GM12878 (cell line): ENCODE results near the gene FAM193A. TPM values are rescaled to one million over a fixed set of nuclear protein-coding genes. Genes with fewer than 3 reads are reported as not detected.

Source experiments
- ATAC-seq: fragments of 200-7000 bp; cut with Tn5 transposase; 3 replicates; pipeline ENCODE4 v1.9.1; 2020; ENCODE audit warnings: mild to moderate bottlenecking, moderate library complexity
- BruUV-seq: library from RNA; stranded (reverse); fragments of 400-500 nt; replicated peaks from 2 replicates; lab custom pipeline; 2021; lab: Mats Ljungman, UMichigan
- CTCF ChIA-PET: fragments of 300-600 bp; sonication (Branson Sonifier 250); formaldehyde crosslinking; extraction: SDS; loops from one replicate; lab custom pipeline; 2021; ENCODE audit warnings: inconsistent platforms; lab: Yijun Ruan, JAX
- POLR2A ChIA-PET: fragments of 350-600 bp; formaldehyde crosslinking; extraction: SDS; loops from one replicate; lab custom pipeline; 2021; ENCODE audit warnings: inconsistent platforms; lab: Charles Lee
- RAD21 ChIA-PET: fragments of 300-600 bp; sonication (Branson Sonifier 250); formaldehyde crosslinking; loops from one replicate; lab custom pipeline; 2023; ENCODE audit warnings: antibody characterized with exemption; ENCODE audit not compliant: unreplicated experiment; lab: Charles Lee
- SMC1A ChIA-PET: fragments of 300-600 bp; sonication (Branson Sonifier 250); formaldehyde crosslinking; loops from one replicate; lab custom pipeline; 2023; ENCODE audit not compliant: unreplicated experiment, uncharacterized antibody; lab: Charles Lee
- DNase-seq: peaks from one replicate; pipeline ENCODE4 v3.0.0-alpha.2; 2011; ENCODE audit warnings: low read depth, low spot score
- FAIRE-seq: peaks from 3 replicates; lab custom pipeline; 2011; peaks lifted over from hg19 to GRCh38; lab: Jason Lieb, UNC
- H2AFZ ChIP-seq: 2 replicates; pipeline ENCODE4 v1.6.0; 2011; ENCODE audit warnings: low read depth, low read length, control low read depth; ENCODE audit not compliant: control insufficient read depth
- H3K27ac ChIP-seq: 2 replicates; pipeline ENCODE4 v1.5.1; 2011; ENCODE audit warnings: control low read depth; ENCODE audit not compliant: control insufficient read depth, insufficient read depth
- H3K27me3 ChIP-seq, 2 experiments: replicated peaks in 1 of 2; 2 replicates each; pipeline versions ENCODE4 v1.6.0 to v1.6.1; 2011; ENCODE audit warnings: low read length in 1 of 2; ENCODE audit not compliant: control insufficient read depth in 2 of 2, insufficient read depth in 2 of 2
- H3K36me3 ChIP-seq, 2 experiments: 2 replicates each; pipeline ENCODE4 v1.5.1; 2011; ENCODE audit warnings: low read length in 1 of 2; ENCODE audit not compliant: control insufficient read depth in 2 of 2, insufficient read depth in 2 of 2
- H3K4me1 ChIP-seq: 2 replicates; pipeline ENCODE4 v1.6.1; 2011; ENCODE audit warnings: mild to moderate bottlenecking, low read length, moderate library complexity, mixed read lengths; ENCODE audit not compliant: control insufficient read depth, insufficient read depth
- H3K4me2 ChIP-seq: 2 replicates; pipeline ENCODE4 v1.6.0; 2011; ENCODE audit warnings: control low read depth; ENCODE audit not compliant: control insufficient read depth, insufficient read depth
- H3K4me3 ChIP-seq: fragments of 200-600 bp; sonication (generic); 2 replicates; pipeline ENCODE4 v1.5.1; 2016
- H3K79me2 ChIP-seq: 2 replicates; pipeline ENCODE4 v1.6.0; 2011; ENCODE audit warnings: low read length; ENCODE audit not compliant: control insufficient read depth, insufficient read depth
- H3K9ac ChIP-seq: 2 replicates; pipeline ENCODE4 v1.8.0; 2011; ENCODE audit warnings: low read length, control low read depth, mixed read lengths; ENCODE audit not compliant: control insufficient read depth, insufficient read depth
- H3K9me3 ChIP-seq: replicated peaks from 3 replicates; pipeline ENCODE4 v1.5.1; 2011; ENCODE audit warnings: mild to moderate bottlenecking, low read length; ENCODE audit not compliant: control insufficient read depth, insufficient read depth
- H4K20me1 ChIP-seq: 2 replicates; pipeline ENCODE4 v1.6.0; 2011; ENCODE audit not compliant: control insufficient read depth, insufficient read depth
- ATF2 ChIP-seq: IDR thresholded peaks from 2 replicates; pipeline ENCODE4 v1.6.1; 2012; ENCODE audit warnings: low read length, inconsistent platforms
- ATF7 ChIP-seq: fragments of 450-650 bp; IDR thresholded peaks from 2 replicates; pipeline ENCODE4 v1.6.1; 2016; ENCODE audit warnings: low read depth, mild to moderate bottlenecking
- BMI1 ChIP-seq: fragments of 450-650 bp; IDR thresholded peaks from 2 replicates; pipeline ENCODE4 v1.6.1; 2016; ENCODE audit warnings: mild to moderate bottlenecking, moderate library complexity, borderline replicate concordance
- CHD1 ChIP-seq: IDR thresholded peaks from 2 replicates; pipeline ENCODE4 v1.6.1; 2012; ENCODE audit warnings: low read depth, low read length, improper control_type of control experiment
- E4F1 ChIP-seq: fragments of 450-650 bp; IDR thresholded peaks from 2 replicates; pipeline ENCODE4 v1.6.1; 2018; ENCODE audit warnings: borderline replicate concordance, mild to moderate bottlenecking; ENCODE audit not compliant: partially characterized antibody
- ESRRA ChIP-seq: IDR thresholded peaks from 2 replicates; pipeline ENCODE4 v1.6.1; 2012; ENCODE audit warnings: mild to moderate bottlenecking, low read length, improper control_type of control experiment
- FOXM1 ChIP-seq: IDR thresholded peaks from 2 replicates; pipeline ENCODE4 v1.6.1; 2012; ENCODE audit warnings: low read depth, mild to moderate bottlenecking, inconsistent platforms, low read length, moderate library complexity
- LARP7 ChIP-seq: fragments of 450-650 bp; IDR thresholded peaks from 2 replicates; pipeline ENCODE4 v1.6.1; 2017; ENCODE audit warnings: mild to moderate bottlenecking
- RBBP5 ChIP-seq: fragments of 200-600 bp; sonication (generic); conservative IDR thresholded peaks from 2 replicates; pipeline ENCODE4 v1.6.1; 2016
- RUNX3 ChIP-seq: IDR thresholded peaks from 2 replicates; pipeline ENCODE4 v1.6.1; 2012; ENCODE audit warnings: low read length, inconsistent platforms
- SREBF2 ChIP-seq: IDR thresholded peaks from 2 replicates; pipeline ENCODE4 v1.6.1; 2012; ENCODE audit warnings: mild to moderate bottlenecking, low read length
- TCF3 ChIP-seq: IDR thresholded peaks from 2 replicates; pipeline ENCODE4 v1.6.1; 2012; ENCODE audit warnings: low read depth, mild to moderate bottlenecking, low read length, borderline replicate concordance; ENCODE audit not compliant: insufficient read depth
- ZBTB33 ChIP-seq: fragments of 450-650 bp; IDR thresholded peaks from 2 replicates; pipeline ENCODE4 v1.6.1; 2017; ENCODE audit warnings: mild to moderate bottlenecking
- ZNF24 ChIP-seq: fragments of 450-650 bp; IDR thresholded peaks from 2 replicates; pipeline ENCODE4 v1.6.1; 2017; ENCODE audit warnings: antibody characterized with exemption, mild to moderate bottlenecking
- ZNF622 ChIP-seq: fragments of 450-650 bp; IDR thresholded peaks from 2 replicates; pipeline ENCODE4 v1.6.1; 2017; ENCODE audit warnings: mild to moderate bottlenecking, inconsistent platforms
- WGBS: methylation state at CpG from one replicate; pipeline ENCODE4 v1.1.6; 2016; ENCODE audit warnings: low lambda C conversion rate; ENCODE audit not compliant: insufficient replicate concordance, insufficient coverage; ENCODE audit errors: missing lambda C conversion rate; 5-methylcytosine and 5-hydroxymethylcytosine counted together
- in situ Hi-C: fragments of 300-500 bp; cut with MboI; formaldehyde crosslinking; loops from 9 replicates; pipeline ENCODE4 v1.14.3; 2018; ENCODE audit warnings: mixed read lengths
- intact Hi-C: fragments of 100-400 bp; cut with micrococcal nuclease; formaldehyde crosslinking; loops from one replicate; pipeline ENCODE4 v1.14.2; 2022; ENCODE audit not compliant: unreplicated experiment
- polyA plus RNA-seq, 11 experiments: library from polyadenylated mRNA; depleted of rRNA in 4 of 11; unstranded in 6 of 11; stranded (reverse) in 5 of 11; fragments of >200 nt; fragmentation: Nextera tagmentation in 4 of 11; fragmentation: Illumina TruSeq in 1 of 11; extraction: Ambion mirVana in 4 of 11; extraction: Trizol in 1 of 11; gene quantifications; 1 replicate in 1 of 11; 2 replicates in 10 of 11; pipeline versions ENCODE4 v1.2.1 to v1.2.3, GENCODE V29; 2011 to 2016; ENCODE audit warnings: inconsistent platforms in 2 of 11, missing spikeins in 2 of 11, low read depth in 1 of 11
- total RNA-seq, 4 experiments: library from RNA; depleted of rRNA in 3 of 4; stranded (reverse); fragments of >200 nt in 3 of 4; fragmentation: Illumina TruSeq in 1 of 4; extraction: Trizol in 1 of 4; gene quantifications; 2 replicates each; pipeline versions ENCODE4 v1.2.1 to v1.2.3, GENCODE V29; 2013 to 2021

FAM193A gene
- total and polyA plus RNA-seq, 10 of the 15 experiments (the other 5 are each of a cell fraction or from before 2014, with no cell fraction given), result 0.52 to 23.3 (median 7.4) TPM

- TF ChIP-seq E4F1 (no peak), ATF7 (no peak), SREBF2 (no peak), RBBP5 (no peak), CHD1 (no peak), TCF3 (no peak)
Observed at GRCh38 chr4:2608291-2608690, 71.8 kb downstream of the FAM193A start (continued).

- intact Hi-C loops, result no loop called here
- in situ Hi-C loops, result no loop called here
Observed at GRCh38 chr4:2615821-2616220, 79.4 kb downstream of the FAM193A start.

More at GRCh38 chr4:2615821-2616220, 79.4 kb downstream of the FAM193A start:
- BruUV-seq, result no TSS peak
- no peaks in the 10 kb centered on the region for H3K27me3 ChIP-seq
- peaks cover 38% of the 10 kb centered on the region for H3K79me2 ChIP-seq
- DNase-seq, result no peak
- ATAC-seq, result no peak
- ChIA-PET CTCF (no interaction called here), SMC1A (interaction anchor here (1.1 to 1.4 kb wide), 3 partner anchors 9 to 146 kb away, joined by 3 to 5 read pairs (median 4); no protein-coding TSS in a partner anchor)
- H4K20me1 ChIP-seq, result no peaks in the 10 kb centered on the region
- H3K4me2 ChIP-seq, result no peak overlapping the region
- WGBS, result 98% methylated on average over 14 of the region's 14 CpGs
- no peaks in the 10 kb centered on the region for H3K4me1 ChIP-seq
- no peaks in the 10 kb centered on the region for H3K9me3 ChIP-seq
- H2AFZ ChIP-seq, result no peak overlapping the region
- no peak overlapping the region for H3K4me3 ChIP-seq
- TF ChIP-seq BMI1 (no peak), TCF3 (no peak), ZNF622 (no peak), ESRRA (no peak), ZNF24 (no peak), FOXM1 (no peak), LARP7 (no peak), ATF2 (no peak), ZBTB33 (no peak), RUNX3 (no peak)
- TF ChIP-seq, all 136 proteins: peak for 0
- RAD21 ChIA-PET, result no interaction called here
- no peaks in the 10 kb centered on the region; a peak in 1 of 4 replicates for H3K36me3 ChIP-seq
- H3K9ac ChIP-seq, result no peak overlapping the region
- FAIRE-seq, result no peak
- POLR2A ChIA-PET, result no interaction called here
- no peak overlapping the region for H3K27ac ChIP-seq
